Esophagus (tissue), 2 donors: Measurements from ENCODE around the gene GFOD1. TPM values are rescaled to one million over a fixed set of nuclear protein-coding genes. Genes with fewer than 3 reads are reported as not detected.

Experiments
- H3K27ac ChIP-seq, 2 donors: one replicate each; pipeline ENCODE4 v1.5.1; 2013; ENCODE audit warnings: low read depth in 2 of 2, mild to moderate bottlenecking in 2 of 2, inconsistent platforms in 1 of 2, low read length in 1 of 2, moderate library complexity in 1 of 2
- H3K27me3 ChIP-seq, 2 donors: one replicate each; pipeline ENCODE4 v1.6.1; 2013; ENCODE audit warnings: low read length in 2 of 2, control low read depth in 1 of 2, mild to moderate bottlenecking in 1 of 2; ENCODE audit not compliant: insufficient read depth in 2 of 2, control insufficient read depth in 1 of 2
- H3K36me3 ChIP-seq, 2 donors: one replicate each; pipeline ENCODE4 v1.6.1; 2013; ENCODE audit warnings: low read length in 1 of 2; ENCODE audit not compliant: control insufficient read depth in 2 of 2, insufficient read depth in 2 of 2
- H3K4me1 ChIP-seq, 2 donors: one replicate each; pipeline ENCODE4 v1.6.1; 2013; ENCODE audit warnings: low read length in 1 of 2; ENCODE audit not compliant: control insufficient read depth in 2 of 2, insufficient read depth in 2 of 2
- H3K4me3 ChIP-seq, 2 donors: one replicate each; pipeline ENCODE4 v1.5.1; 2013; ENCODE audit warnings: low read length in 2 of 2, mild to moderate bottlenecking in 2 of 2, low read depth in 1 of 2, moderate library complexity in 1 of 2
- H3K9me3 ChIP-seq, 2 donors: one replicate each; pipeline ENCODE4 v1.6.1; 2013; ENCODE audit warnings: mild to moderate bottlenecking in 2 of 2, low read depth in 1 of 2, low read length in 1 of 2, moderate library complexity in 1 of 2; ENCODE audit not compliant: control insufficient read depth in 2 of 2, insufficient read depth in 1 of 2
- WGBS, 2 donors: extraction: QIAGEN DNeasy Blood & Tissue Kit; methylation state at CpG; one replicate each; pipeline ENCODE4 v1.1.7; 2013; 5-methylcytosine and 5-hydroxymethylcytosine counted together
- polyA plus RNA-seq, 2 donors: library from polyadenylated mRNA; stranded (reverse); fragments of 200-250 nt; gene quantifications; one replicate each; pipeline ENCODE4 v1.2.3, GENCODE V29; 2013
- donor health status: healthy with polysubstance abuse.
- donor health status: Bipolar disorder and iron deficiency.

The GFOD1 gene
- polyA plus RNA-seq, 2 donors, result 4.2 to 6.8 TPM

GRCh38 chr6:13432526-13433184 lies 54.7 kb downstream of the GFOD1 start:
- no peak overlapping the region for H3K4me3 ChIP-seq
- no peaks in the 10 kb centered on the region for H3K27me3 ChIP-seq
- H3K4me1 ChIP-seq, result peaks cover 0 to 2% of the 10 kb centered on the region in 2 donors
- 74 to 76% methylated on average over 4 of the region's 4 CpGs for WGBS, 2 donors
- peaks cover 0 to 4% of the 10 kb centered on the region in 2 donors for H3K36me3 ChIP-seq
- no peaks in the 10 kb centered on the region for H3K9me3 ChIP-seq
- H3K27ac ChIP-seq, result peak overlapping the region in 1 of 2 donors; percentile 16

DNA sequence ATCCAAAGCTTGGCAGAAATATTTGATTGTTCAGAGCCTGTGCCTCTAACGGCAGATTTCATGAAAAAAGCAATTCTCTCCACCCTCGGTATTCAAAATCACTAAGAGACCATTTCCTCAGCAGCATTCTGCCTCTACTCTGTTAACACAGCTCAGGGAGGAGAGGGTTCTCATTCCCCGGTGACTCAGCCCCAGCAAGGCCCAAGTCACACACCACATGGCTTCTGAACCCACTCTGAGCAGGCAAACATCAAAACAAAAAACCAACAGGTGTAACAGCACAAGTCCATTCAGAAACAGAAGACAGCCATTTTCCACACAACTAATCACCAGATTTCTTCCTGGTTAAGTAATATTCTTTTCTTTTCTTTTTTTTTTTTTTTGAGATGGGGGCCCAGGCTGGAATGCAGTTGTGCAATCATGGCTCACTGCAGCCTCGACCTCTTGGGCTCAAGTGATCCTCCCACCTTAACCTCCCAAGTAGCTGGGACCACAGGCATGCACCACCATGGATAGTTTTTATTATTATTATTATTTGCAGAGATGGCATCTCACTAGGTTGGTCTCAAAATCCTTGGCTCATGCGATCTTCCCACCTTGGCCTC lies 55.4 kb downstream of the GFOD1 start:
- H3K27ac ChIP-seq, result peak overlapping the region in 1 of 2 donors; percentile 7

DNA sequence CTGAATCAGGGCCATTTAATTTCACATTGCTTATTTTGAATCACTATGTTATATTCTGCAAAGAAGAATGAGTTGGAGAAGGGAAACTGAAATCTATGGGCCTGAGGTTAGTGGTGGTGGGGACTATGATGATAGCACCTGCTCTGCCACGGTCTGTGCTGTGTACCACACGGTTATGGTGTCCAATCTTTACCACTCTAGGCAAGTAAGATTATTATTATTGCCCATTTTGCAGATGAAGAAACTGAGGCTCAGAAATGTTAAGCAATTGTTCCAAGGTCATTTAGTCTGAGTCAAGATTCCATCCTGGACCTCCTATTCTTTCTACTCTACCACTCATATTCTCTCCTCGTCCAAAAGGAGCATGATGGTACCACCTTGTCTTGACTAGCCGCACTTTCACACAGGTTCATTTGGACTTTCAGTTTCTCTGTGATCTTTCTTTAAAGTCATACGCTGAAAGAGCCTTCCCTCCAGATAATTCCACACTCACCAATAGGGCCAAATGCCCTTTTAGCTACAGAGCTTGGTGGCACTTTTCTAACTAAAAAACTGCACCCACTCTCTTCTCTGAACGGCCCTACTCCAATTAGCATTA lies 56.2 kb downstream of the GFOD1 start:
- H3K4me3 ChIP-seq, result no peak overlapping the region
- H3K27me3 ChIP-seq, result no peaks in the 10 kb centered on the region
- H3K36me3 ChIP-seq, result peaks cover 0 to 4% of the 10 kb centered on the region in 2 donors
- H3K27ac ChIP-seq, result no peak overlapping the region
- H3K4me1 ChIP-seq, result peaks cover 2 to 5% of the 10 kb centered on the region in 2 donors
- WGBS, 2 donors, result 82 to 84% methylated on average over 6 of the region's 6 CpGs
- H3K9me3 ChIP-seq, result no peaks in the 10 kb centered on the region

More for the DNA sequence above, 55.4 kb downstream of the GFOD1 start:
- no peaks in the 10 kb centered on the region for H3K27me3 ChIP-seq
- no peaks in the 10 kb centered on the region for H3K9me3 ChIP-seq
- no peak overlapping the region for H3K4me3 ChIP-seq
- H3K4me1 ChIP-seq, result peaks cover 0 to 2% of the 10 kb centered on the region in 2 donors
- peaks cover 0 to 4% of the 10 kb centered on the region in 2 donors for H3K36me3 ChIP-seq
- 54 to 60% methylated on average over 5 of the region's 5 CpGs for WGBS, 2 donors

DNA sequence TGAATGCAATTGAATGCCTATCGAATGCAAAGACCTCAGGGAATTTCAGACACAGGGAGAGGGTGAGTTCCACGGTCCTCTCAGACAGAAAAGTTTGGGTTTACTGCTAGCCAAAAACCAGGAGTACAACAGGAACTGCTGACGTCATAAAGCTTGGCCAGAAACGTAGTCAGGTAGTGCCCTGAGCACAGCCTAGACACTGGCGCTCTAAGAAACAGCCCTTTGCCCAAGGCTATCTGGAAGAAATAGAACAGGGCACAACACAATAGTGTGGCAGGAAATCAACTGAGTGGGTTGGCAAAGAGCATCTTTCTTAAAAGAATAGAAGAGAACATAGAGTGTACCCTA lies 58.0 kb downstream of the GFOD1 start:
- Histone ChIP-seq H3K27ac (peak overlapping the region in 1 of 2 donors; percentile 24), H3K4me1 (peaks cover 5 to 7% of the 10 kb centered on the region in 2 donors), H3K27me3 (no peaks in the 10 kb centered on the region), H3K36me3 (peaks cover 0 to 4% of the 10 kb centered on the region in 2 donors), H3K9me3 (no peaks in the 10 kb centered on the region), H3K4me3 (no peak overlapping the region)
- WGBS, 2 donors, result 42 to 60% methylated on average over 5 of the region's 5 CpGs

GRCh38 chr6:13428583-13429405 lies 58.6 kb downstream of the GFOD1 start:
- 75 to 77% methylated on average over 13 of the region's 13 CpGs for WGBS, 2 donors
- peaks cover 5 to 7% of the 10 kb centered on the region in 2 donors for H3K4me1 ChIP-seq
- peaks cover 0 to 4% of the 10 kb centered on the region in 2 donors for H3K36me3 ChIP-seq
- no peaks in the 10 kb centered on the region for H3K27me3 ChIP-seq
- peak overlapping the region; percentile 5 to 24 for H3K27ac ChIP-seq
- no peaks in the 10 kb centered on the region for H3K9me3 ChIP-seq
- H3K4me3 ChIP-seq, result no peak overlapping the region

- no peak overlapping the region for H3K4me3 ChIP-seq
- H3K27ac ChIP-seq, result peak overlapping the region; percentile 5 to 15
- WGBS, 2 donors, result 70 to 75% methylated on average over 25 to 26 of the region's 26 CpGs
- no peaks in the 10 kb centered on the region for H3K27me3 ChIP-seq
- peaks cover 9 to 12% of the 10 kb centered on the region in 2 donors for H3K4me1 ChIP-seq
- H3K9me3 ChIP-seq, result no peaks in the 10 kb centered on the region
- H3K36me3 ChIP-seq, result peaks cover 0 to 4% of the 10 kb centered on the region in 2 donors
Measured at GRCh38 chr6:13427801-13428582, 59.4 kb downstream of the GFOD1 start.

- no peak overlapping the region for H3K27ac ChIP-seq
- H3K9me3 ChIP-seq, result no peaks in the 10 kb centered on the region
- peaks cover 9 to 12% of the 10 kb centered on the region in 2 donors for H3K4me1 ChIP-seq
- no peaks in the 10 kb centered on the region for H3K27me3 ChIP-seq
- no peak overlapping the region for H3K4me3 ChIP-seq
- no peaks in the 10 kb centered on the region for H3K36me3 ChIP-seq
- 78 to 82% methylated on average over 8 of the region's 8 CpGs for WGBS, 2 donors
Measured at GRCh38 chr6:13427316-13427715, 60.1 kb downstream of the GFOD1 start.

DNA sequence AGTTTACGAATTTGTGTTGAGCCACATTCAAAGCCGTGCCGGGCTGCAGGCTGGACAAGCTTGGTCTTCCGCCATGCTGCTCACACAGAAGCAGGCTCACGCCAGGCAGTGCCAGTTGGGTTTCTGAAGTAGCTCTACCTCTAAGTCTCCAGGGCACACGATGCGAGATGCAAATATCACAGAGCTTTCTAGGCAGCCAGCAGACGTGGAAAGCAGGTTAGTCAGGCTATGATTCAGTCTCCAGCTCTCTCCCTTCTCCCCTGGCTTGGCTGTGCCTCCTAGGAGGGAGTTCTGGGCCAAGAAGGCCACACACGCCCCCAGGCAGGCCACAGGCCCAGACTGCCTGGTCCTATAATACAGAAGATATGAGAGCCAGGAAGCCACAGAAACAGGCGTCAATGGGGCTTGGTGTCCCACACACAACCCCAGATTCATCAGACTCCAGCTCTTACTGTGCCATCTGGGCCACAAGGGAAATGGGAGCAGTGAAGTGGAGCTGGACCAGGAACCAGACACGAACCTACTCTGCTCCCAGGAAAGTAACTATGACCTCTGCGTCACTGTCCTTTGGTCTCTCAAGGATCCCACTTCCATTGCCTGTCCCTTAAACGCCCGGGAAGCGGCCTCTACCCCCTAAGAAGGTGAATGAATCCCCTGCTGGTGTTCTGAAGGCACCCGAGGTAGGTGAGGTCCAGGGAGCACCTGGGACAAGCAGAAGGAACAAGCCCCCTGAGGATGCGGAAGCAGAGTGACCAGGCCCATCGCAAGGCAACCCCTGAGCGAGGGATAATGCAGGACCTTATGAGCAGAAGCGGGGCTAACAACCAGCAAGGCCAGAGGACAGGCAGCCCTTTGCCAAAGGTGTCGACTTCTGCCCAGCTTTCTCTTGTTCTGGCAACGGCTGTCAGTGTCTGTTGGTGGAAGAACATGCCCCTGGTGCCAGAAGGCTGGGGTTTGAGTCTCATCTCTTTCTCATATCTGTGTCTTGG lies 61.2 kb downstream of the GFOD1 start:
- Histone ChIP-seq H3K27ac (peak overlapping the region; percentile 11 to 65), H3K36me3 (no peaks in the 10 kb centered on the region), H3K27me3 (no peaks in the 10 kb centered on the region), H3K4me3 (no peak overlapping the region), H3K4me1 (peaks cover 7 to 12% of the 10 kb centered on the region in 2 donors), H3K9me3 (no peaks in the 10 kb centered on the region)
- 74 to 76% methylated on average over 22 of the region's 22 CpGs for WGBS, 2 donors
